ENCODE data around the gene COPG2. TPM values are rescaled to one million over a fixed set of nuclear protein-coding genes. Genes with fewer than 3 reads are reported as not detected.

The COPG2 gene
- total and polyA plus RNA-seq, 2 of the 4 experiments (the other 2 are of a cell fraction): 18.1 to 50.0 TPM

GRCh38 chr7:130492523-130493274 is 175.8 kb downstream of the COPG2 start:
- ChIA-PET CTCF (no interaction called here), POLR2A (ENCODE audit: unreplicated experiment) (no interaction called here)
- intact Hi-C loops (cut with micrococcal nuclease) (loop anchor here (2.0 to 10.0 kb wide), 4 partner anchors 60 to 420 kb away; no protein-coding TSS in a partner anchor), in situ Hi-C loops (cut with MboI; ENCODE audit: low sequenced_read_pairs) (no loop called here), dilution Hi-C loops (cut with HindIII; ENCODE audit: low sequenced_read_pairs, unreplicated experiment) (no loop called here)
- no TSS peak for BruUV-seq (replicated peaks)
- 0 out of 2 replicates have a peak overlapping the region, but pooled peaks have one; percentile 10 for H3K56ac ChIP-seq (ENCODE audit: extremely low read depth, insufficient read depth, low read length)
- DNase-seq (no peak), ATAC-seq (ENCODE audit: low read depth) (no peak)
- peak overlapping the region; percentile 62; the same call in 1 of the 2 replicates for H3K14ac ChIP-seq (replicated peaks; ENCODE audit: low read depth, low read length)
- H2BK120ac ChIP-seq (ENCODE audit: low read depth, low read length): peak overlapping the region; percentile 38; the same call in 1 of the 2 replicates
- H4K20me1 ChIP-seq (ENCODE audit: insufficient read depth, low read length): no peaks in the 10 kb centered on the region
- H3K23ac ChIP-seq (ENCODE audit: low read depth, low read length): peak overlapping the region; percentile 35
- no peak overlapping the region for H3K4ac ChIP-seq (ENCODE audit: low read depth, low read length)
- H3K4me1 ChIP-seq (ENCODE audit: control insufficient read depth, insufficient read depth, low read length): peaks cover 11% of the 10 kb centered on the region
- no peaks in the 10 kb centered on the region for H3K9me1 ChIP-seq (ENCODE audit: insufficient read depth, low read length)
- H2AK5ac ChIP-seq (ENCODE audit: low read depth, low read length): no peak overlapping the region
- H3K18ac ChIP-seq (ENCODE audit: low read depth, low read length): no peak overlapping the region
- H4K5ac ChIP-seq (ENCODE audit: low read depth, low read length): no peak overlapping the region
- H3K27ac ChIP-seq (ENCODE audit: insufficient read depth, low read length): peak overlapping the region; percentile 4
- peaks cover 3% of the 10 kb centered on the region; the same call in 1 of the 2 replicates for H3K36me3 ChIP-seq (ENCODE audit: control insufficient read depth, insufficient read depth, low read length)
- H4K8ac ChIP-seq (ENCODE audit: low read depth in 2 of 2, low read length in 2 of 2): peak overlapping the region in 1 of 2 experiments; percentile 45; a peak in 1 of 4 replicates
- TF ChIP-seq POLR2A (IDR thresholded peaks at IDR 0.05; ENCODE audit: low read depth, low read length) (no peak), BHLHE40 (IDR thresholded peaks at IDR 0.05; ENCODE audit: low read depth, low read length) (no peak), MAZ (IDR thresholded peaks at IDR 0.05; ENCODE audit: borderline replicate concordance, low read depth, low read length) (no peak), MAFK (IDR thresholded peaks at IDR 0.05; ENCODE audit: low read depth, low read length) (no peak)
- 48% methylated on average over 26 of the region's 50 CpGs; no CpG with 5 or more reads in 1 of the 2 experiments for WGBS, 2 experiments (ENCODE audit: extremely low coverage in 2 of 2, insufficient read length in 1 of 2)
- peak overlapping the region; percentile 86 for H2AFZ ChIP-seq (replicated peaks; ENCODE audit: low read length, poor library complexity)
- no peak overlapping the region for H2BK20ac ChIP-seq (ENCODE audit: low read depth, low read length)
- peak overlapping the region; percentile 53 for H3K9ac ChIP-seq (ENCODE audit: low read depth, low read length)
- H3K4me3 ChIP-seq (ENCODE audit: insufficient read depth, low read depth, low read length): peak overlapping the region; percentile 71
- no peaks in the 10 kb centered on the region for H3K9me3 ChIP-seq (ENCODE audit: control insufficient read depth, insufficient read depth, low read length)
- H3K4me2 ChIP-seq (ENCODE audit: low read depth, low read length): peak overlapping the region; percentile 32
- no peaks in the 10 kb centered on the region for H3K27me3 ChIP-seq (ENCODE audit: control insufficient read depth, insufficient read depth, low read length)
- no peak overlapping the region for H2BK15ac ChIP-seq (ENCODE audit: low read depth, low read length)
- peak overlapping the region; percentile 71 for H2AK9ac ChIP-seq (replicated peaks; ENCODE audit: low read depth, low read length, poor library complexity)
- H3K79me1 ChIP-seq (ENCODE audit: low read depth in 1 of 2, low read length in 2 of 2): peaks cover 0 to 3% of the 10 kb centered on the region in 2 experiments; a peak in 1 of 4 replicates
- no peak overlapping the region for H4K91ac ChIP-seq (ENCODE audit: insufficient read depth, low read depth, low read length)
- no peak overlapping the region for H2BK5ac ChIP-seq (ENCODE audit: low read depth, low read length, poor library complexity, severe bottlenecking)
